Measurements from ENCODE around the gene NFX1.

NFX1 gene

GRCh38 chr9:33255471-33255870, 34.8 kb upstream of the NFX1 start:
- no peak overlapping the region for H3K23ac ChIP-seq (ENCODE audit: low read length in 2 of 2)
- H3K79me1 ChIP-seq (replicated peaks; ENCODE audit: low read length, poor library complexity, severe bottlenecking) = peaks cover 16% of the 10 kb centered on the region
- no peak overlapping the region for H3K14ac ChIP-seq (ENCODE audit: low read length in 2 of 2)
- peak overlapping the region; percentile 12 for H4K8ac ChIP-seq (ENCODE audit: low read length)
- no peak overlapping the region for H2BK120ac ChIP-seq (ENCODE audit: low read depth, low read length)
- no peak overlapping the region for H2BK15ac ChIP-seq (ENCODE audit: low read depth, poor library complexity, severe bottlenecking)
- H4K91ac ChIP-seq (ENCODE audit: low read length) = no peak overlapping the region
- WGBS = 93% methylated on average over 3 of the region's 4 CpGs
- H3K9me3 ChIP-seq (ENCODE audit: control insufficient read depth, low read length) = no peaks in the 10 kb centered on the region
- H3K4ac ChIP-seq (ENCODE audit: low read depth in 1 of 2, low read length in 2 of 2) = no peak overlapping the region
- no peak overlapping the region for H2AFZ ChIP-seq (ENCODE audit: low read depth, low read length)
- peaks cover 7% of the 10 kb centered on the region for H3K4me1 ChIP-seq (ENCODE audit: control insufficient read depth, insufficient read depth, low read depth, low read length)
- H3K36me3 ChIP-seq (ENCODE audit: control insufficient read depth in 1 of 2, insufficient read depth in 2 of 2, low read depth in 1 of 2, low read length in 2 of 2) = peaks cover 28 to 83% of the 10 kb centered on the region in 2 experiments
- no peak overlapping the region for H3K4me2 ChIP-seq (ENCODE audit: low read length, poor library complexity, severe bottlenecking)
- H2BK12ac ChIP-seq (ENCODE audit: low read length in 2 of 2) = no peak overlapping the region
- no peak overlapping the region for H2AK5ac ChIP-seq (ENCODE audit: low read length, severe bottlenecking)
- H3K4me3 ChIP-seq (ENCODE audit: insufficient read depth in 1 of 2, low read depth in 1 of 2, low read length in 2 of 2) = no peak overlapping the region
- no peak overlapping the region for H3K27ac ChIP-seq (ENCODE audit: low read length, poor library complexity, severe bottlenecking)
- H3K27me3 ChIP-seq (ENCODE audit: control insufficient read depth in 1 of 2, insufficient read depth in 1 of 2, low read length in 2 of 2) = no peaks in the 10 kb centered on the region
- no peak for DNase-seq
- no peak overlapping the region for H3K9ac ChIP-seq (ENCODE audit: low read length)
- H2BK5ac ChIP-seq (ENCODE audit: low read depth, low read length, poor library complexity, severe bottlenecking) = no peak overlapping the region
- H3K18ac ChIP-seq (ENCODE audit: low read depth in 1 of 2, low read length in 2 of 2) = no peak overlapping the region

- H2BK15ac ChIP-seq (ENCODE audit: low read depth, poor library complexity, severe bottlenecking) = no peak overlapping the region
- H2AFZ ChIP-seq (ENCODE audit: low read depth, low read length) = no peak overlapping the region
- H3K4me1 ChIP-seq (ENCODE audit: control insufficient read depth, insufficient read depth, low read depth, low read length) = peaks cover 5% of the 10 kb centered on the region
- no peak overlapping the region for H2AK5ac ChIP-seq (ENCODE audit: low read length, severe bottlenecking)
- H2BK120ac ChIP-seq (ENCODE audit: low read depth, low read length) = no peak overlapping the region
- H3K9ac ChIP-seq (ENCODE audit: low read length) = no peak overlapping the region
- no peak overlapping the region for H2BK12ac ChIP-seq (ENCODE audit: low read length in 2 of 2)
- H3K79me1 ChIP-seq (replicated peaks; ENCODE audit: low read length, poor library complexity, severe bottlenecking) = peaks cover 16% of the 10 kb centered on the region
- H2BK5ac ChIP-seq (ENCODE audit: low read depth, low read length, poor library complexity, severe bottlenecking) = no peak overlapping the region
- H3K4me3 ChIP-seq (ENCODE audit: insufficient read depth in 1 of 2, low read depth in 1 of 2, low read length in 2 of 2) = no peak overlapping the region
- H3K23ac ChIP-seq (ENCODE audit: low read length in 2 of 2) = no peak overlapping the region
- peaks cover 28 to 90% of the 10 kb centered on the region in 2 experiments for H3K36me3 ChIP-seq (ENCODE audit: control insufficient read depth in 1 of 2, insufficient read depth in 2 of 2, low read depth in 1 of 2, low read length in 2 of 2)
- H3K4ac ChIP-seq (ENCODE audit: low read depth in 1 of 2, low read length in 2 of 2) = no peak overlapping the region
- H3K9me3 ChIP-seq (ENCODE audit: control insufficient read depth, low read length) = no peaks in the 10 kb centered on the region
- no peak overlapping the region for H3K18ac ChIP-seq (ENCODE audit: low read depth in 1 of 2, low read length in 2 of 2)
- H3K27ac ChIP-seq (ENCODE audit: low read length, poor library complexity, severe bottlenecking) = no peak overlapping the region
- no peak for DNase-seq
- H3K27me3 ChIP-seq (ENCODE audit: control insufficient read depth in 1 of 2, insufficient read depth in 1 of 2, low read length in 2 of 2) = no peaks in the 10 kb centered on the region
- WGBS = 100% methylated on average over 2 of the region's 2 CpGs
- no peak overlapping the region for H3K14ac ChIP-seq (ENCODE audit: low read length in 2 of 2)
- H3K4me2 ChIP-seq (ENCODE audit: low read length, poor library complexity, severe bottlenecking) = no peak overlapping the region
- H4K8ac ChIP-seq (ENCODE audit: low read length) = no peak overlapping the region
- H4K91ac ChIP-seq (ENCODE audit: low read length) = no peak overlapping the region
Measured at GRCh38 chr9:33256236-33256635, 34.1 kb upstream of the NFX1 start.

GRCh38 chr9:33257276-33257675, 33.0 kb upstream of the NFX1 start:
- Histone ChIP-seq H2BK15ac (ENCODE audit: low read depth, poor library complexity, severe bottlenecking) (no peak overlapping the region), H3K79me1 (replicated peaks; ENCODE audit: low read length, poor library complexity, severe bottlenecking) (peaks cover 21% of the 10 kb centered on the region), H3K27me3 (ENCODE audit: control insufficient read depth in 1 of 2, insufficient read depth in 1 of 2, low read length in 2 of 2) (no peaks in the 10 kb centered on the region), H3K9me3 (ENCODE audit: control insufficient read depth, low read length) (no peaks in the 10 kb centered on the region), H3K9ac (ENCODE audit: low read length) (no peak overlapping the region), H3K4me1 (ENCODE audit: control insufficient read depth, insufficient read depth, low read depth, low read length) (peaks cover 5% of the 10 kb centered on the region), H2AK5ac (ENCODE audit: low read length, severe bottlenecking) (no peak overlapping the region), H2BK120ac (ENCODE audit: low read depth, low read length) (no peak overlapping the region), H3K23ac (ENCODE audit: low read length in 2 of 2) (no peak overlapping the region), H2BK5ac (ENCODE audit: low read depth, low read length, poor library complexity, severe bottlenecking) (no peak overlapping the region), H2AFZ (ENCODE audit: low read depth, low read length) (no peak overlapping the region), H4K91ac (ENCODE audit: low read length) (no peak overlapping the region), H3K4me2 (ENCODE audit: low read length, poor library complexity, severe bottlenecking) (no peak overlapping the region), H3K14ac (ENCODE audit: low read length in 2 of 2) (no peak overlapping the region), H3K27ac (ENCODE audit: low read length, poor library complexity, severe bottlenecking) (no peak overlapping the region), H3K18ac (ENCODE audit: low read depth in 1 of 2, low read length in 2 of 2) (no peak overlapping the region), H3K4ac (ENCODE audit: low read depth in 1 of 2, low read length in 2 of 2) (no peak overlapping the region), H3K4me3 (ENCODE audit: insufficient read depth in 1 of 2, low read depth in 1 of 2, low read length in 2 of 2) (no peak overlapping the region), H3K36me3 (ENCODE audit: control insufficient read depth in 1 of 2, insufficient read depth in 2 of 2, low read depth in 1 of 2, low read length in 2 of 2) (peaks cover 28 to 98% of the 10 kb centered on the region in 2 experiments), H4K8ac (ENCODE audit: low read length) (no peak overlapping the region), H2BK12ac (ENCODE audit: low read length in 2 of 2) (no peak overlapping the region)
- DNase-seq = no peak
- 84% methylated on average over 3 of the region's 4 CpGs for WGBS

- Histone ChIP-seq H3K4me3 (ENCODE audit: insufficient read depth in 1 of 2, low read depth in 1 of 2, low read length in 2 of 2) (no peak overlapping the region), H2BK5ac (ENCODE audit: low read depth, low read length, poor library complexity, severe bottlenecking) (no peak overlapping the region), H2BK15ac (ENCODE audit: low read depth, poor library complexity, severe bottlenecking) (no peak overlapping the region), H3K18ac (ENCODE audit: low read depth in 1 of 2, low read length in 2 of 2) (no peak overlapping the region), H2AK5ac (ENCODE audit: low read length, severe bottlenecking) (no peak overlapping the region), H3K27ac (ENCODE audit: low read length, poor library complexity, severe bottlenecking) (no peak overlapping the region), H2BK12ac (ENCODE audit: low read length in 2 of 2) (no peak overlapping the region), H3K27me3 (ENCODE audit: control insufficient read depth in 1 of 2, insufficient read depth in 1 of 2, low read length in 2 of 2) (no peaks in the 10 kb centered on the region), H4K8ac (ENCODE audit: low read length) (no peak overlapping the region), H3K36me3 (ENCODE audit: control insufficient read depth in 1 of 2, insufficient read depth in 2 of 2, low read depth in 1 of 2, low read length in 2 of 2) (peaks cover 8 to 67% of the 10 kb centered on the region in 2 experiments), H3K23ac (ENCODE audit: low read length in 2 of 2) (no peak overlapping the region), H2AFZ (ENCODE audit: low read depth, low read length) (no peak overlapping the region), H3K4ac (ENCODE audit: low read depth in 1 of 2, low read length in 2 of 2) (no peak overlapping the region), H3K14ac (ENCODE audit: low read length in 2 of 2) (no peak overlapping the region), H3K4me1 (ENCODE audit: control insufficient read depth, insufficient read depth, low read depth, low read length) (peaks cover 15% of the 10 kb centered on the region), H2BK120ac (ENCODE audit: low read depth, low read length) (no peak overlapping the region), H3K4me2 (ENCODE audit: low read length, poor library complexity, severe bottlenecking) (no peak overlapping the region), H4K91ac (ENCODE audit: low read length) (no peak overlapping the region), H3K79me1 (replicated peaks; ENCODE audit: low read length, poor library complexity, severe bottlenecking) (peaks cover 28% of the 10 kb centered on the region), H3K9ac (ENCODE audit: low read length) (no peak overlapping the region), H3K9me3 (ENCODE audit: control insufficient read depth, low read length) (no peaks in the 10 kb centered on the region)
- no peak for DNase-seq
- WGBS = no CpG with 5 or more reads among the region's 1 CpG
Measured at GRCh38 chr9:33260372-33260771, 29.9 kb upstream of the NFX1 start.
